NCI-H2107 (cell line): ENCODE results near the gene COL1A1.
A peak's percentile ranks its signal among the peaks of the same experiment; 100 is the strongest.

Source experiments
- DNase-seq: peaks from one replicate; lab custom pipeline; 2025; lab: John Stamatoyannopoulos, UW

Gene COL1A1

GRCh38 chr17:50186661-50187393, 14.6 kb downstream of the COL1A1 start:
- no peak for DNase-seq

GRCh38 chr17:50185631-50186471, 15.6 kb downstream of the COL1A1 start:
- DNase-seq = no peak

- DNase-seq = no peak
These were observed 16.6 kb downstream of the COL1A1 start for GRCh38 chr17:50184611-50185398.

GRCh38 chr17:50184064-50184463, 17.4 kb downstream of the COL1A1 start:
- DNase-seq = no peak

- DNase-seq = no peak
These were observed 17.9 kb downstream of the COL1A1 start for GRCh38 chr17:50183421-50183994.

- no peak for DNase-seq
These were observed 18.5 kb downstream of the COL1A1 start for GRCh38 chr17:50182783-50183420.

- no peak for DNase-seq
These were observed 19.6 kb downstream of the COL1A1 start for GRCh38 chr17:50181591-50182560.

- DNase-seq = no peak
These were observed 20.3 kb downstream of the COL1A1 start for GRCh38 chr17:50181144-50181543.

GRCh38 chr17:50180620-50181019, 20.8 kb downstream of the COL1A1 start:
- no peak for DNase-seq

- no peak for DNase-seq
These were observed 21.3 kb downstream of the COL1A1 start for GRCh38 chr17:50180111-50180510.

GRCh38 chr17:50177983-50178834, 23.2 kb downstream of the COL1A1 start:
- peak; percentile 20 for DNase-seq

- DNase-seq = no peak
These were observed 24.0 kb downstream of the COL1A1 start for GRCh38 chr17:50177476-50177875.

- DNase-seq = no peak
These were observed 24.7 kb downstream of the COL1A1 start for GRCh38 chr17:50176559-50177357.

GRCh38 chr17:50175035-50175807, 26.2 kb downstream of the COL1A1 start:
- DNase-seq = no peak

- DNase-seq = no peak
These were observed 27.0 kb downstream of the COL1A1 start for GRCh38 chr17:50174444-50174843.

- DNase-seq = no peak
These were observed 28.0 kb downstream of the COL1A1 start for GRCh38 chr17:50173335-50173941.

- no peak for DNase-seq
These were observed 28.5 kb downstream of the COL1A1 start for GRCh38 chr17:50172936-50173334.
